Measurements from ENCODE around the gene SLC4A2. TPM values are rescaled to one million over a fixed set of nuclear protein-coding genes. Genes with fewer than 3 reads are reported as not detected.

SLC4A2 gene
- total RNA-seq, 4 donors from 2014 or later: 74.3 to 111 (median 91.4) TPM

- no peak for TF ChIP-seq CTCF (IDR thresholded peaks at IDR 0.05)
- no peak for TF ChIP-seq POLR2A (IDR thresholded peaks at IDR 0.05)
- no peak for TF ChIP-seq EP300 (IDR thresholded peaks at IDR 0.05)
- 81 to 86% methylated on average over 6 of the region's 6 CpGs for WGBS, 2 donors
- H3K4me3 ChIP-seq: no peak overlapping the region
- peaks cover 0 to 6% of the 10 kb centered on the region in 2 donors for H3K27me3 ChIP-seq
- no peaks in the 10 kb centered on the region for H3K9me3 ChIP-seq
- H3K4me1 ChIP-seq: peaks cover 0 to 38% (median 27%) of the 10 kb centered on the region in 4 donors
- peaks cover 0 to 36% (median 0%) of the 10 kb centered on the region in 3 donors for H3K36me3 ChIP-seq
- no peak overlapping the region for H3K27ac ChIP-seq
- DNase-seq (ENCODE audit: low spot score in 2 of 2): no peak
Measured at GRCh38 chr7:151056283-151056665, 3.1 kb upstream of the SLC4A2 start.

GRCh38 chr7:151056666-151057505 is 2.5 kb upstream of the SLC4A2 start:
- 21 to 38% methylated on average over 17 to 29 of the region's 29 CpGs for WGBS, 2 donors
- peak overlapping the region in 2 of 4 donors; percentile 95 to 97 for H3K27ac ChIP-seq

GRCh38 chr7:151057506-151057988 is 1.8 kb upstream of the SLC4A2 start, which contains the start of gene CDK5:
Gene CDK5, minus strand, starts transcription at chr7:151057897. Its CDS starts 49 bp downstream, at chr7:151057848.
- 1% methylated on average over 13 to 30 of the region's 30 CpGs for WGBS, 2 donors
- H3K27ac ChIP-seq: peak within 1 kb of the TSS; percentile 93 to 97 (median 96)
- peak within 1 kb of the TSS; percentile 39 to 91 (median 79) for H3K4me3 ChIP-seq
- peaks cover 0 to under 1% of the 10 kb centered on the region in 2 donors for H3K27me3 ChIP-seq
- H3K4me1 ChIP-seq: peaks cover 0 to 47% (median 37%) of the 10 kb centered on the region in 4 donors
- H3K36me3 ChIP-seq: peaks cover 0 to 28% (median 0%) of the 10 kb centered on the region in 3 donors
- no peaks in the 10 kb centered on the region for H3K9me3 ChIP-seq
- TF ChIP-seq CTCF (IDR thresholded peaks at IDR 0.05) (no peak), EP300 (IDR thresholded peaks at IDR 0.05) (no peak), POLR2A (IDR thresholded peaks at IDR 0.05) (no peak)
- DNase-seq (ENCODE audit: low spot score in 2 of 2): peak in 1 of 2 donors; percentile 32

More at GRCh38 chr7:151056666-151057505, 2.5 kb upstream of the SLC4A2 start:
- peaks cover 0 to 6% of the 10 kb centered on the region in 2 donors for H3K27me3 ChIP-seq
- peaks cover 0 to 40% (median 32%) of the 10 kb centered on the region in 4 donors for H3K4me1 ChIP-seq
- no peak for DNase-seq (ENCODE audit: low spot score in 2 of 2)
- no peak for TF ChIP-seq CTCF (IDR thresholded peaks at IDR 0.05)
- TF ChIP-seq POLR2A (IDR thresholded peaks at IDR 0.05): no peak
- TF ChIP-seq EP300 (IDR thresholded peaks at IDR 0.05): no peak
- H3K4me3 ChIP-seq: peak overlapping the region; percentile 39 to 91 (median 79)
- no peaks in the 10 kb centered on the region for H3K9me3 ChIP-seq
- peaks cover 0 to 35% (median 0%) of the 10 kb centered on the region in 3 donors for H3K36me3 ChIP-seq

- peaks cover 0 to 53% (median 42%) of the 10 kb centered on the region in 4 donors for H3K4me1 ChIP-seq
- peaks cover 0 to 22% (median 0%) of the 10 kb centered on the region in 3 donors for H3K36me3 ChIP-seq
- 0% methylated on average over 21 to 39 of the region's 46 CpGs for WGBS, 2 donors
- H3K4me3 ChIP-seq: peak overlapping the region; percentile 39 to 91 (median 79)
- TF ChIP-seq CTCF (IDR thresholded peaks at IDR 0.05) (peak in 2 of 5 experiments; percentile 27 to 28), EP300 (IDR thresholded peaks at IDR 0.05) (peak; percentile 93 to 98), POLR2A (IDR thresholded peaks at IDR 0.05) (peak; percentile 77 to 97)
- no peaks in the 10 kb centered on the region for H3K9me3 ChIP-seq
- peak; percentile 95 to 97 for DNase-seq (ENCODE audit: low spot score in 2 of 2)
- H3K27me3 ChIP-seq: no peaks in the 10 kb centered on the region
- H3K27ac ChIP-seq: peak overlapping the region; percentile 93 to 97 (median 96)
Measured at GRCh38 chr7:151057989-151058780, 1.2 kb upstream of the SLC4A2 start.

Data from tibial nerve (tissue), 4 donors.